AG04449 (cell line): ENCODE data around the gene DIO3.

ENCODE experiments used
- CTCF ChIA-PET: fragments of 350-600 bp; formaldehyde crosslinking; extraction: SDS; loops from one replicate; lab custom pipeline; 2021; ENCODE audit warnings: antibody characterized with exemption; lab: Yijun Ruan, JAX
- POLR2A ChIA-PET: fragments of 400-600, 350-600 bp; formaldehyde crosslinking; extraction: SDS; loops from one replicate; lab custom pipeline; 2020; ENCODE audit warnings: antibody characterized with exemption, inconsistent platforms; lab: Yijun Ruan, JAX
- DNase-seq: peaks from one replicate; pipeline ENCODE4 v3.0.0-alpha.2; 2010; ENCODE audit warnings: low read depth, low spot score
- H3K4me3 ChIP-seq: 2 replicates; pipeline ENCODE4 v1.5.1; 2011; ENCODE audit warnings: low read depth, mild to moderate bottlenecking, control low read depth, low read length
- TF ChIP-seq, protein P1 (sequence below): IDR thresholded peaks from one replicate; pipeline ENCODE4 v1.5.1; 2011; ENCODE audit warnings: mild to moderate bottlenecking, moderate library complexity, low read length, control low read depth, inconsistent platforms; ENCODE audit not compliant: insufficient read depth; ENCODE audit errors: missing control alignments

The DIO3 gene

DNA sequence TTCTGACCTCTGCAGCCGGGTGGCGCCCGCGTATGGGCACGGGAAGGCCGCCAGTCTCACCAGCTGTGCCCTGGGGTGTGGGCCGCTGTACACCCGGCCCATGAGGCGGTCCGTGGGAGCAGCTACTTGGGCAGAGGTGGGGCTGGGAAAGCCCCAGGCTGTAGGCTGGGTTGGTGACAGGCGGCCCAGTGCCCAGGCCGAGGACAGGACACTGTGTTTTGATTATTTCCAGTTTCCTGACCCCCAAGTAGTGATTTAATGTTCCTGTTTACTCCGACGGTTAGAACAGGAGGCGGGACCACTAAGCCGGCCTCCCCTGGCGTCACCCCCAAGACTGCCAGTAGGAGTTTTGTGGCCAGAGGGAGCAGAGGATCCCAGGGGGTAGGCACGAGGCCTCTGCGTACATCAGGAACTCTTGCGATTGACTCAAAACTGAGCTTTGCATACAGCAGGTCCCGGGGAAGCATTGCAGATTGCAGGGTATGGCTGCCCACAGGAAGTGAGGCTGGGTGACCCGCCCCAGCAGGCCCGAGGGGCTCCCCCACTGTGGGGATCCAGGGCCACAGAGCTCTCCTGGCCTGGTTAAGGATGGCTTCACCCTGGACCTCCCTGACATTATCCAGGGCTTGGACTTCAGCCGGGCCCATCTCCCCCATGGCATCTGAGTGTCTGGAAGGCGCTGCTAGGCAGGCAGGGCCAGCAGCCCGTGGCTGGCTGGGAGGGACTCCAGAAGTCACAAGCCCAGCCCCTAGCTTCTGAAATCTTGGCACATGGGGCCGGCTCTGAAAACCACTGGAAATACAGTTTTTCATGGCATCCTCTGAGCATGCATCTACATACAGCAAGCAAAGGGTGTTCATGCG lies 42.5 kb upstream of the DIO3 start:
- ChIA-PET CTCF (interaction anchor here (0.5 kb wide), 1 partner anchor 1100 kb away, joined by 3 read pairs; no protein-coding TSS in a partner anchor), POLR2A (no interaction called here)
- no peak overlapping the region for H3K4me3 ChIP-seq
- DNase-seq: no peak
- TF ChIP-seq, protein P1, sequence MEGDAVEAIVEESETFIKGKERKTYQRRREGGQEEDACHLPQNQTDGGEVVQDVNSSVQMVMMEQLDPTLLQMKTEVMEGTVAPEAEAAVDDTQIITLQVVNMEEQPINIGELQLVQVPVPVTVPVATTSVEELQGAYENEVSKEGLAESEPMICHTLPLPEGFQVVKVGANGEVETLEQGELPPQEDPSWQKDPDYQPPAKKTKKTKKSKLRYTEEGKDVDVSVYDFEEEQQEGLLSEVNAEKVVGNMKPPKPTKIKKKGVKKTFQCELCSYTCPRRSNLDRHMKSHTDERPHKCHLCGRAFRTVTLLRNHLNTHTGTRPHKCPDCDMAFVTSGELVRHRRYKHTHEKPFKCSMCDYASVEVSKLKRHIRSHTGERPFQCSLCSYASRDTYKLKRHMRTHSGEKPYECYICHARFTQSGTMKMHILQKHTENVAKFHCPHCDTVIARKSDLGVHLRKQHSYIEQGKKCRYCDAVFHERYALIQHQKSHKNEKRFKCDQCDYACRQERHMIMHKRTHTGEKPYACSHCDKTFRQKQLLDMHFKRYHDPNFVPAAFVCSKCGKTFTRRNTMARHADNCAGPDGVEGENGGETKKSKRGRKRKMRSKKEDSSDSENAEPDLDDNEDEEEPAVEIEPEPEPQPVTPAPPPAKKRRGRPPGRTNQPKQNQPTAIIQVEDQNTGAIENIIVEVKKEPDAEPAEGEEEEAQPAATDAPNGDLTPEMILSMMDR: no peak

DNA sequence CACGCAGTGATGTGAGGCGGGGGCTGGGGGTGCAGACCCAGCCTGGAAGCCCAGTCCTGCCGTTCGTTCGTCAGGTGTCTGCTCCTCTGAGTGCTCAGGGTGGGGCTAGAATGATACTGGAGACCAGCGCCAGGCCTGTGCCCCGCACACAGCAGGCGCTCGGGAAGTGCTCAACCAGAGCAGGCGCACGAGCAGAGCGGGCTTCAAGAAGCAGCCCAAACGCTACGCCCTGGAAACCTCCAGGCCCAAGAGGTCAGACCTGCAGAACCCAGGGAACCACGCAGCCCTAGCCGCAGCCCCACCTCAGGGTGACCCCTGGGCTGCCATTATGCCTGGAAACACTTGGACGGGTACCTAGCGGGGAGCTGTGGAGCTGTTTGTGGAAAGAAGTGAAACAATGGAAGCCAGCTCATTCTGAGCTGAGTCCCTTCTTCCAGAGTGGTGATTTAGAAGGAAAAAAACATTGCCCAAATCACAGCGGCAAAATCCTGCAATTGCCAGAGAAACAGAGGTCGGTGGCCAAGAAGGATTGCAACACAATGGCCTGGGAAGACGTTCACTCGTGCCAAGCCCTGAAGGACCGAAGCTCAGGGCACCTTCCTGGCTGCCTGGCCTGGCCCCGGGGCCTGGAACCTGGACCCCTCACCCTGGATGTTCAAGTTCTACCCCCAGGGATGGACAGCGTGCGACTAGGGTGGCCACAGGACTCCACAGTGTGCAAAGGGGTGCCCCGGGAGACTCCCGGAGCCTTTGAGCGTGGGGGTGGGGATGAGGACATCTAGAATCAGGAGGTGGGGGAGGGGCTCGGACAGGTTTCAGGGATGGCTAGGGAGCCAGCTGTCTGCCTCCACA lies 40.4 kb upstream of the DIO3 start:
- no peak overlapping the region for H3K4me3 ChIP-seq
- no peak for DNase-seq
- TF ChIP-seq, protein P1: no peak
- ChIA-PET CTCF (no interaction called here), POLR2A (no interaction called here)

DNA sequence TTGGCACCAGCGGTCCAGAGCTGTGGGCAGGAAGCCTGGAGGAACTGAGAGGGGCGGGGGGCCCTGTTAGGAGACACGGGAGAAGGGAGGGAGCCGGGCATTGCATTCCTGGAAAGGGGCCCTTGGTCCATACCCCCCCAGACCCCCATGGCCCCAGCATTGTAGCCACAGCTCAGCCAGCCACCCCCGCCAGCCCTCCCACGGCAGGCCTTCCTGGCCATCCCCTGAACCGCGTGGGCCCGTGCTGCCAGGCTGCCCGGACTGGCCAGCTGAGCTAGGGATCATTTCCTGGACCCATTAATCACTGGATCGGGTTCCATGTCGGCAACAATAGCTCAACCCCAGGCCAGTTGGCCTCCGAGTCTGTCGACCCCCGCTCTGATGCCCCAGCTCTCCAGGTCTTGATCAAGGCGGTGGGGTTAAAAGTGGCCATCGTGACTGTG lies 39.8 kb upstream of the DIO3 start:
- CTCF ChIA-PET: no interaction called here
- DNase-seq: no peak
- H3K4me3 ChIP-seq: no peak overlapping the region
- TF ChIP-seq, protein P1: no peak
- POLR2A ChIA-PET: no interaction called here

DNA sequence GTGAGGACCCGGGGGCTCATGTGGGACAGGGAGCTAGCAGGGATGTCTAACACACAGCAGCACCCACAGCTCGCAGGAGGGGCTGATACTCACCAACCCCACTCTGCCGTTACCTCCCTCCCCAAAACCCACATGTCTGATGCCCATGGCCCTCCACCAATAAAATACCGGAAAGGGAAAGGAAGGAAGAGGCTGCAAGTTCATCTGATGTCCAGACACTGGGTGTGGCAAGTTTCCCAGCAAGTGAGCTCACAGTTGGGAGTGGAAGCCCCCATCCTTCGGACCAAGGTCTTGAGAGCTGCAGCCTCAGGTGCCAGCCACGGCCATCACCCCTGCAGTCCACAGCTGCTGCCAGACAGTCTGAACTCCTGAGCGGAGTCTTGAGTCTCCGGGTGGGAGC lies 39.3 kb upstream of the DIO3 start:
- TF ChIP-seq, protein P1: no peak
- DNase-seq: no peak
- ChIA-PET CTCF (no interaction called here), POLR2A (no interaction called here)
- no peak overlapping the region for H3K4me3 ChIP-seq

DNA sequence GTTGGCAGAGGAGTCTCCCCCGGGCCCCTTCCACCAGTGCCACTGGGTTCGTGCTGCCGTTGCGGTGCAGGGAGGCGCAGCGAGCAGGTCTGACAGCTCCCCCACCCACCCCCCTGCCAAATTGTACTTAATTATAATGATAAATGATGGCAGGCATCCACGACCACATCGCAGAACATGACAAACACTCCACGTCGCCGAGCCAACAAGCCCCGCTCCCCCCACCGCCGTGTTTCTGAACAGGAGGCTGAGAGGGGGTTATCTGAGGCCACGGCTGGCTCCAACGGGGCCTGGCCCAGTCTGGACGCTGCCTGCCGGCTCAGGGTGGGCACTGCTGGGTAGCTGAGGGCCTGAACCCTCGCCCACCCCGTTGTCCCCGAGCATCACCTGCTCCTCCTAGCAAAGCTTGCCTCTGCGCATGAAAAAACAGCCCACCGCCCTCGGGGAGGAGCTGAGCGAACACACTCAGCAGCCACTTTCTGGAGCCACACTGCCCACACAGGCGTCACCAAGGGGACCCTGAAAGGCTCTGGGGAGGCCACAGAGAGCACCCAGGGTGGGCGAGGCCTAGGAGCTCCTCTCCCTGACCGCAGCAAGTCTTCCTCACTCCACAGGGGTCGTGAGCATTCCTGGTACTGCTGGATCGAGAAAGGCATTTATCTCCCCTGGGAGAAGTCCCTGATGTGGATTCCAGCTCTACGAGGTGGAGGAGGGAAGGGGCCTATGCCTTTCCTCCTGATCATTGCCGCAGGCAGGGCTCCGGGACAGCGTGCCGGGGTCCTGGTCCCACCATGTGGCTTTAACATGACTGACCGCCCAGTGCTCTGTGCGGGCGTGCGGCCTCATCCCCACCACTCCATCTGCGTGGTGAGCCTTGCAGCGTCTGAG lies 35.4 kb upstream of the DIO3 start:
- ChIA-PET CTCF (no interaction called here), POLR2A (no interaction called here)
- TF ChIP-seq, protein P1: no peak
- H3K4me3 ChIP-seq: no peak overlapping the region
- no peak for DNase-seq
